HG02840 (cell line): ENCODE data around the gene NUDT2.
A peak's percentile ranks its signal among the peaks of the same experiment; 100 is the strongest.
"Not testable (repeated sequence)": the region's sequence is repeated elsewhere in the genome, so short reads cannot be mapped to it uniquely, and the experiment has no call there.

Source experiments
- ATAC-seq: cut with Tn5 transposase; IDR thresholded peaks from one replicate; pipeline ENCODE4 v1.9.1; 2021; ENCODE audit warnings: mild to moderate bottlenecking, moderate library complexity, moderate number of reproducible peaks; ENCODE audit not compliant: unreplicated experiment, low FRiP score

Gene NUDT2

GRCh38 chr9:34328987-34329832 lies at the start of gene NUDT2, which contains the start of gene KIF24:
NUDT2 (plus strand) TSS chr9:34329569; CDS start chr9:34339040, 9,471 bp downstream.
KIF24 (minus strand) TSS chr9:34329268; CDS start chr9:34311346, 17,922 bp downstream.
- ATAC-seq: peak; percentile 96

DNA sequence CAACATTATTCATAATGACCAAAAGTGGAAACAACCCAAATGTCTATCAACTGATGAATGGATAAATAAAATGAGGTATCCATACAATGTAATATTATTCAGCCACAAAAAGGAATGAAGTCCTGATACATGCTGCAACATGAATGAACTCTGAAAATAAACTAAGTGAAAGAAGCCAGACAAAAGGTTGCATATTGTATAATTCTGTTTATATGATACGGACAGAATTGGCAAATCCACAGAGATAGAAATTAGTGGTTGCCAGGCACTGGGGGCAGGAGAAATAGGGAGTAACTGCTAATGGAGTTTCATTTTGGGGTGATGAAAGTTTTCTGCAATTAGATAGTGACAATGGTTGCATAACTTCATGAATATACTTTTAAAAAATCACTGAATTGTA lies 47.3 kb upstream of the NUDT2 start:
- ATAC-seq: no peak

DNA sequence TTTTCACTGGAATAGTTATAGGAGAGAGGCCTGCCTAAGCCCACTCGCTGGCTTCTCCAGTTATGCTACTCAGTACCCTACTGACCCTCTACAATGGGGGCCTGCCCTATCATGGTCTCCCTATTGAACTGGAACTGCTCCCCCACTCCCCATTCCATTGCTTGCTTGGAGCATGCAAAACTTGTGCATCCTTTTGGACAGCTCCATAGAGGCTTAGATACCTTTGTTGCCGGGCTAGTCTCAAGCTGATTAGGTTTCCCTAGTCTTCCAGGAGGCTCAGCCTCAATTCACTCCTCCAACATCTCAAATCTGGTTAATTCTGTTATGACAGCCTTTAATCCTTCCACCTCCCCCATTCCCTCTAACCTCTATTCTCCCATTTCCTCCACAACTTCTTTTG lies 40.2 kb upstream of the NUDT2 start:
- no peak for ATAC-seq

- no peak for ATAC-seq
Observed at GRCh38 chr9:34291023-34291422, 38.3 kb upstream of the NUDT2 start.

DNA sequence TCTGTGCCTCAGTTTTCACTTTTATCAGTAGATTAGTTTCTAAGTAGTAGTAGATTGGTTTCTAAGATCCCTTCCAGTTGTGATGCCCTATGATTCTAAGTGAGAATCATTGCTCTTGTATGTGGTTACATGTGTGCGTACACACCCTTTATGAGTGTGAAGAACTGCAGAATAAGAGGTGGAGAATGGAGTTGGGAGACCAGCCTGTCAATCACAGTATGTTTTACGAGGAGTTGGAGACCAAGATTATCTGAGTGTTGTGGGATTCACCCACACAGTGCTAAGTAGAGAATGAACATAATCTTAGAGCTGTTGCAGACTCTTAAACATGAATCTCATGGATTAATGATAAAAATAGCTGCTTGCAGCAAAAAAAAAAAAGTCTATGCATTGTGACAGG lies 37.9 kb upstream of the NUDT2 start:
- no peak for ATAC-seq

DNA sequence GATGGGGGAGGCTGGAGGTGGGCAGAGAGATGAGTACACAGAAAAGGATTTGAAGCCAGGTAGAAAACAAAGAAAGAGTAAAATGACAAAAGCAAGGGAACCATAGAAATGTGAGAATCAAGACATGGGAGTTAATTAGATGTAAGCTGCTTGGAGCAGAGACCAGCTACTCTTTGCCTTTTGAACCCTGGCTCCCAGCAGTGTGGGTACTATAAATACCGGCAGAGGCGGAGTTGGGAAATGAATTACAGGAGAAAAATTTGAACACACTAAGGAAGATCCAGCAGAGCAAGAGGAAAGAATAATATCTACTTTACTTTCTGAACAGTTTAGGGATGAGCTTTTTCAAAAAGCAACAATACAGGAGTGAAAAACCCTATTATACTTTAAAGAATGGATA lies 36.8 kb upstream of the NUDT2 start:
- ATAC-seq: no peak

DNA sequence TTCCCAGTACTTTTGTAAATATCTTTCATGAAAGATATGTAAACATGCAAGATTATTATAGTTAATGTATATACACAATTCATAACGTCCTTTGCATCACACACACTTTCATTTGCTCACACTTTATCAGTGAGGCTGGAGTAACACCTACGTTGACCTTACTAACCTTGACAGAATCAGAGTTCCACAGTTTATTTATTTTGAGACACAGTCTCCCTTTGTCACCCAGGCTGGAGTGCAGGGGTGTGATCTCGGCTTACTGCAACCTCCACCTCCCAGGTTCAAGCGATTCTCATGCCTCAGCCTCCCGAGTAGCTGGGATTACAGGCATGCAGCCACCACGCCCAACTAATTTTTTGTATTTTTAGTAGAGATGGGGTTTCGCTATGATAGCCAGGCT lies 28.3 kb upstream of the NUDT2 start:
- ATAC-seq: not testable (repeated sequence)

DNA sequence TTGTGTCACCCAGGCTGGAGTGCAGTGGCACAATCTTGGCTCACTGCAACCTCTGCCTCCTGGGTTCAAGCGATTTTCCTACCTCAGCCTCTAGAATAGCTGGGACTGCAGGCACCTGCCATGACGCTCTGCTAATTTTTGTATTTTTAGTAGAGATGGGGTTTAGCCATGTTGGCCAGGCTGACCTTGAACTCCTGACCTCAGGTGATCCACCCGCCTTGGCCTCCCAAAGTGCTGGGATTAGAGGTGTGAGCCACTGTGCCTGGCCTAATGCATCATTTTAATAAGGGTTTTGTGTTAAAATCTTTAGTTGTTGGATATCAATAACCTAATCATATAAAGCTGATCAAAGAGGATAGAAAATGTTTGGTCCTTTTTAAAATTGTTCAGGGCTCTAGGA lies 21.1 kb upstream of the NUDT2 start:
- ATAC-seq: not testable (repeated sequence)

DNA sequence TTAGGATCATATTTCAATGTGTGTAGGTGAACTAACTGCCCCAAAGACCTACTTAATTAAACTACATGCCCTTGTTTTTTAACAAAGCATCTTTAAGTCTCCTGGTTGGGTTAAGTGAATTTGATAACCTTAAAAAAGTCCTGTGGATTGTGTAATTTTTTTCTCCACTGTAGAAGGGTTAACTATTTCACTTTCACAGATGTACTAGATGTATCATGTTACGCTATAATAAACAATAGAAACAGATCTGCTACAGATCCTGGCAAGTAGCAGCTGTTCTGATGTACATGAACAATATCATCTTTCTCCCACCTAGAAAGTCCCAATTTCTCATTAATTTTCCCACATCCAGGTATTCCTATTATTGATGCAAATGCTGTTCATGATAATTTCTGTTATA lies 19.2 kb upstream of the NUDT2 start:
- ATAC-seq: no peak

DNA sequence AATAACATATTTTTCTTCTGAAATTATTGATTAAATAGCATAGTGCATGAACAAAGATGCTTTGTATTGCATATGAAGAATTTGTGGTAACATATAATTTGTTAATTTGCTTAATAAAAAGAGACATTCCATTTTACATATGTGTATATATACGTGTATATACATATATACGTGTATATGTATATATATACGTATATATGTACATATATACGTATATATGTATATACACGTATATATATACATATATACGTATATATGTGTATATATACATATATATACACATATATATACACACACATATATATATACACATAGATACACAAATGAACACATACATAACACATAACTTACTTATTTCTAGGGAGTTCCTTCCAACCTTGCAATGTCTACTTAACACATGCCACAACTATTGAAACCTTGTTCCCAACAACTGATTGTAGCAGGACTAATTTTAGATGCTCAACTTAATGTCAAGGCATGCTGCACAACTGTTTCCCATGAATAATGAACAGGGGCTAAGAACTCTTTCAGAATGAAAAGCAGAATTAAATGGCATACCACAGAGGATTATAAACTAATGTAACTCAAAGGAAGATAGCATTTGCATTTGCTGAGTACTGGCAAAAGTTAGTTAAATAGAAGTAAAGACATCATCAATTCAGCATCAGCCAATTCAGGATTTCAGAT lies 17.7 kb upstream of the NUDT2 start:
- ATAC-seq: no peak

GRCh38 chr9:34317436-34317835 lies 11.9 kb upstream of the NUDT2 start:
- no peak for ATAC-seq

GRCh38 chr9:34318163-34318790 lies 11.1 kb upstream of the NUDT2 start:
- ATAC-seq: no peak

GRCh38 chr9:34321451-34321850 lies 7.9 kb upstream of the NUDT2 start:
- ATAC-seq: no peak

GRCh38 chr9:34322899-34323591 lies 6.3 kb upstream of the NUDT2 start:
- no peak for ATAC-seq

- no peak for ATAC-seq
Observed at GRCh38 chr9:34326690-34327089, 2.7 kb upstream of the NUDT2 start.

- peak; percentile 1 for ATAC-seq
Observed at GRCh38 chr9:34328500-34328986, 826 bp upstream of the NUDT2 start.

DNA sequence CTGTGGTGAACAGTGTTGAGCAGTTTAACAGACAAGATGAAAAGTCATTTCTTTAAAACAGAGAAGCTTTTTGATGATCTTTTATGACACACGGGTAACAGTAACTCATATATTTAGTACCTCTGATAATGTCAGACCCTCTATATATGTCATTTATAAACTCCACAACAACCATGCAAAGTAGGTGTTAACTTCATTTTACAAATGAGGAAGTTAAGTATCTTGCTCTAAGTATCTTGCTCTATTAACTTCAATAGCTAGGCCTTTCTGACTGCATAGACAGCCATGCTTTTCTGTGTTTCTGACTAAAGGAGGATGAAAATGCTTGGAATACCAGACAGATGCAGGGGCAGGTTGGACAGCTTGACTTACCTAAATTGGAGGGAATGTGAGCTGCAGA lies 1.8 kb downstream of the NUDT2 start:
- no peak for ATAC-seq

- no peak for ATAC-seq
Observed at GRCh38 chr9:34332076-34332964, 3.0 kb downstream of the NUDT2 start.

- no peak for ATAC-seq
Observed at GRCh38 chr9:34333836-34334235, 4.5 kb downstream of the NUDT2 start.
